ENCODE results near the gene TENT4A.

TENT4A gene

DNA sequence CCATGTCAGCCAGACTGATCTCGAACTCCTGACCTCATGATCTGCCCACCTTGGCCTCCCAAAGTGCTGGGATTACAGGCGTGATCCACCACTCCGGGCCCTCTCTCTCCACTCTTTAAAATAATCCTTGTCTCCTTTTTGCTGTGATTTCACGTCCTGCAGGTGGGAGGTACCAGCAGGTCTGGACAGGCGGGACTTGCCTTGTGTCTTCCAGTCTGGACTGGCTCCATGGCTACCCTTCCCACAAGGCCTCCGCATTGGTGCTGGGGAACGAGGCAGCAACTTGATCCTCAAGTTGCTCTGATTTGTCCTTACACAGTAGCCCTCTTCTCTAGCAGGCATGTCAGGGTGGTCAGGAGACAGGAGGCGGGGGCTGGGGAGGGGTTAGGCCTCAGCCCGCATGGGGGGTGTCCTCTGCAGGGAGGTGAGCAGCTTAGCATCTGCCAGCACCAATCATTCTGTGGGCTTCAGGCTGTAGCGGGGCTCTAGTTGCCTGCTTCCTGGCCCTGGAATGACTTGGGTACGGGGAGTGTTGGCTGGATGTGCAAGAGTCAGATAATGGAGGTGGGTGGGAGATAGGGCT is 54.3 kb downstream of the TENT4A start:
- H2BK120ac ChIP-seq (ENCODE audit: low read depth, low read length), result no peak overlapping the region
- H3K4me3 ChIP-seq (ENCODE audit: insufficient read depth in 1 of 2, low read depth in 1 of 2, low read length in 2 of 2), result no peak overlapping the region
- H3K9ac ChIP-seq (ENCODE audit: low read length), result no peak overlapping the region
- no peak overlapping the region for H2BK5ac ChIP-seq (ENCODE audit: low read depth, low read length, poor library complexity, severe bottlenecking)
- H3K36me3 ChIP-seq (ENCODE audit: control insufficient read depth in 1 of 2, insufficient read depth in 2 of 2, low read depth in 1 of 2, low read length in 2 of 2), result peaks cover 3 to 4% of the 10 kb centered on the region in 2 experiments
- H3K27ac ChIP-seq (ENCODE audit: low read length, poor library complexity, severe bottlenecking), result no peak overlapping the region
- no peak overlapping the region for H3K18ac ChIP-seq (ENCODE audit: low read depth in 1 of 2, low read length in 2 of 2)
- H3K27me3 ChIP-seq (ENCODE audit: control insufficient read depth in 1 of 2, insufficient read depth in 1 of 2, low read length in 2 of 2), result no peaks in the 10 kb centered on the region
- H2BK15ac ChIP-seq (ENCODE audit: low read depth, poor library complexity, severe bottlenecking), result no peak overlapping the region
- DNase-seq, result no peak
- H3K4me1 ChIP-seq (ENCODE audit: control insufficient read depth, insufficient read depth, low read depth, low read length), result peaks cover 14% of the 10 kb centered on the region
- peak overlapping the region; percentile 1 for H2AK5ac ChIP-seq (ENCODE audit: low read length, severe bottlenecking)
- H4K8ac ChIP-seq (ENCODE audit: low read length), result no peak overlapping the region
- no peak overlapping the region for H2AFZ ChIP-seq (ENCODE audit: low read depth, low read length)
- no peaks in the 10 kb centered on the region for H3K9me3 ChIP-seq (ENCODE audit: control insufficient read depth, low read length)
- no peak overlapping the region for H4K91ac ChIP-seq (ENCODE audit: low read length)
- no peak overlapping the region for H3K23ac ChIP-seq (ENCODE audit: low read length in 2 of 2)
- WGBS, result 98% methylated on average over 11 of the region's 11 CpGs
- H3K79me1 ChIP-seq (replicated peaks; ENCODE audit: low read length, poor library complexity, severe bottlenecking), result no peaks in the 10 kb centered on the region
- no peak overlapping the region for H2BK12ac ChIP-seq (ENCODE audit: low read length in 2 of 2)
- no peak overlapping the region for H3K14ac ChIP-seq (ENCODE audit: low read length in 2 of 2)
- H3K4me2 ChIP-seq (ENCODE audit: low read length, poor library complexity, severe bottlenecking), result no peak overlapping the region
- no peak overlapping the region for H3K4ac ChIP-seq (ENCODE audit: low read depth in 1 of 2, low read length in 2 of 2)

DNA sequence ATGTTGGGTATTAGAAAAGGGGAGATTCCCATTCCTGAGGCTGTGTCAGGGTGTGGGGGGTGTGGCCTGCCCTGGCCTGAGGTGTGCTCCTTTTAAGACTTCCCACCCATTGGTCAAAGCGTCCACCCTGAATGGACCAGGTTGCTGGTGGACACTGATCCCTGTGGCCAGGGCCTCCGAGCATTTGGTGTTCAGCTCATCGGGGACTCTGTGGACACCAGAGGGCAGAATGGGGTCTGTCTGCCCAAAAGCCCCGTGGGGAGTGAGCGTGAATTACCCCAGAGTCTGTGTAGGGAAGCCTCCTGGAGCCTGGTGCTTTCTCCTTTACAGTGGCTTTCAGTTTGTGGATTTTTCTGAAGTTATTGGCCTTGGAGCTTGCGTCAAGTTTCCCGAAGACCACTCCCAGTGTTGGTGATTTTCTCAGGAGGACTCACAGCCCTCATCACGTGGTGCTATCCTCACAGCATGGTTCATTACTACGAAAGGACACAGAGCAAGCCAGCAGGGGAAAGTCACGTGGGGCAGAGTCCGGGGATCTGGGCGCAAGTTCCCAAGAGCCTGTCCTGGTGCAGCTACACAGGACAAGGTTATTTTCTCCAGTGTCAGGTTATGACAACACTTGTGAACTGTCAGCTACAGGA is 55.5 kb downstream of the TENT4A start:
- 87% methylated on average over 12 of the region's 12 CpGs for WGBS

GRCh38 chr5:6770826-6771607 is 57.8 kb downstream of the TENT4A start:
- WGBS, result 92% methylated on average over 10 of the region's 11 CpGs
- Histone ChIP-seq H4K91ac (ENCODE audit: low read length) (no peak overlapping the region), H3K36me3 (ENCODE audit: control insufficient read depth in 1 of 2, insufficient read depth in 2 of 2, low read depth in 1 of 2, low read length in 2 of 2) (peaks cover 0 to 7% of the 10 kb centered on the region in 2 experiments), H3K18ac (ENCODE audit: low read depth in 1 of 2, low read length in 2 of 2) (no peak overlapping the region), H4K8ac (ENCODE audit: low read length) (no peak overlapping the region), H3K4me3 (ENCODE audit: insufficient read depth in 1 of 2, low read depth in 1 of 2, low read length in 2 of 2) (no peak overlapping the region), H3K27me3 (ENCODE audit: control insufficient read depth in 1 of 2, insufficient read depth in 1 of 2, low read length in 2 of 2) (peaks cover 0 to 6% of the 10 kb centered on the region in 2 experiments), H3K9ac (ENCODE audit: low read length) (no peak overlapping the region), H3K4ac (ENCODE audit: low read depth in 1 of 2, low read length in 2 of 2) (no peak overlapping the region), H2BK15ac (ENCODE audit: low read depth, poor library complexity, severe bottlenecking) (no peak overlapping the region), H3K4me1 (ENCODE audit: control insufficient read depth, insufficient read depth, low read depth, low read length) (peaks cover 11% of the 10 kb centered on the region), H2BK12ac (ENCODE audit: low read length in 2 of 2) (no peak overlapping the region), H2BK5ac (ENCODE audit: low read depth, low read length, poor library complexity, severe bottlenecking) (no peak overlapping the region), H3K23ac (ENCODE audit: low read length in 2 of 2) (no peak overlapping the region), H2AK5ac (ENCODE audit: low read length, severe bottlenecking) (no peak overlapping the region), H3K4me2 (ENCODE audit: low read length, poor library complexity, severe bottlenecking) (no peak overlapping the region), H3K9me3 (ENCODE audit: control insufficient read depth, low read length) (no peaks in the 10 kb centered on the region), H3K79me1 (replicated peaks; ENCODE audit: low read length, poor library complexity, severe bottlenecking) (no peaks in the 10 kb centered on the region), H2AFZ (ENCODE audit: low read depth, low read length) (no peak overlapping the region), H3K14ac (ENCODE audit: low read length in 2 of 2) (no peak overlapping the region), H2BK120ac (ENCODE audit: low read depth, low read length) (no peak overlapping the region), H3K27ac (ENCODE audit: low read length, poor library complexity, severe bottlenecking) (no peak overlapping the region)
- no peak for DNase-seq

More for the DNA sequence above, 55.5 kb downstream of the TENT4A start:
- no peak overlapping the region for H3K27ac ChIP-seq (ENCODE audit: low read length, poor library complexity, severe bottlenecking)
- no peak overlapping the region for H2BK12ac ChIP-seq (ENCODE audit: low read length in 2 of 2)
- H3K27me3 ChIP-seq (ENCODE audit: control insufficient read depth in 1 of 2, insufficient read depth in 1 of 2, low read length in 2 of 2), result peaks cover 0 to 6% of the 10 kb centered on the region in 2 experiments
- H3K9me3 ChIP-seq (ENCODE audit: control insufficient read depth, low read length), result no peaks in the 10 kb centered on the region
- peaks cover 3 to 7% of the 10 kb centered on the region in 2 experiments for H3K36me3 ChIP-seq (ENCODE audit: control insufficient read depth in 1 of 2, insufficient read depth in 2 of 2, low read depth in 1 of 2, low read length in 2 of 2)
- no peak overlapping the region for H2BK5ac ChIP-seq (ENCODE audit: low read depth, low read length, poor library complexity, severe bottlenecking)
- H4K91ac ChIP-seq (ENCODE audit: low read length), result no peak overlapping the region
- no peak for DNase-seq
- H3K79me1 ChIP-seq (replicated peaks; ENCODE audit: low read length, poor library complexity, severe bottlenecking), result no peaks in the 10 kb centered on the region
- no peak overlapping the region for H2AK5ac ChIP-seq (ENCODE audit: low read length, severe bottlenecking)
- H3K4me1 ChIP-seq (ENCODE audit: control insufficient read depth, insufficient read depth, low read depth, low read length), result peaks cover 14% of the 10 kb centered on the region
- H3K4me3 ChIP-seq (ENCODE audit: insufficient read depth in 1 of 2, low read depth in 1 of 2, low read length in 2 of 2), result no peak overlapping the region
- H2AFZ ChIP-seq (ENCODE audit: low read depth, low read length), result no peak overlapping the region
- H3K14ac ChIP-seq (ENCODE audit: low read length in 2 of 2), result no peak overlapping the region
- H3K18ac ChIP-seq (ENCODE audit: low read depth in 1 of 2, low read length in 2 of 2), result no peak overlapping the region
- H3K9ac ChIP-seq (ENCODE audit: low read length), result no peak overlapping the region
- no peak overlapping the region for H3K4me2 ChIP-seq (ENCODE audit: low read length, poor library complexity, severe bottlenecking)
- no peak overlapping the region for H2BK120ac ChIP-seq (ENCODE audit: low read depth, low read length)
- no peak overlapping the region for H3K4ac ChIP-seq (ENCODE audit: low read depth in 1 of 2, low read length in 2 of 2)
- H3K23ac ChIP-seq (ENCODE audit: low read length in 2 of 2), result no peak overlapping the region
- H4K8ac ChIP-seq (ENCODE audit: low read length), result no peak overlapping the region
- H2BK15ac ChIP-seq (ENCODE audit: low read depth, poor library complexity, severe bottlenecking), result no peak overlapping the region

- no peak overlapping the region for H2AFZ ChIP-seq (ENCODE audit: low read depth, low read length)
- no peak overlapping the region for H3K4me2 ChIP-seq (ENCODE audit: low read length, poor library complexity, severe bottlenecking)
- no peak overlapping the region for H3K9ac ChIP-seq (ENCODE audit: low read length)
- no peak overlapping the region for H3K27ac ChIP-seq (ENCODE audit: low read length, poor library complexity, severe bottlenecking)
- H2AK5ac ChIP-seq (ENCODE audit: low read length, severe bottlenecking), result no peak overlapping the region
- H3K36me3 ChIP-seq (ENCODE audit: control insufficient read depth in 1 of 2, insufficient read depth in 2 of 2, low read depth in 1 of 2, low read length in 2 of 2), result peaks cover 0 to 7% of the 10 kb centered on the region in 2 experiments
- H3K4me1 ChIP-seq (ENCODE audit: control insufficient read depth, insufficient read depth, low read depth, low read length), result peaks cover 1% of the 10 kb centered on the region
- no peak overlapping the region for H4K91ac ChIP-seq (ENCODE audit: low read length)
- H3K4ac ChIP-seq (ENCODE audit: low read depth in 1 of 2, low read length in 2 of 2), result no peak overlapping the region
- H3K79me1 ChIP-seq (replicated peaks; ENCODE audit: low read length, poor library complexity, severe bottlenecking), result no peaks in the 10 kb centered on the region
- no peak overlapping the region for H4K8ac ChIP-seq (ENCODE audit: low read length)
- H2BK5ac ChIP-seq (ENCODE audit: low read depth, low read length, poor library complexity, severe bottlenecking), result no peak overlapping the region
- 93% methylated on average over 11 of the region's 11 CpGs for WGBS
- H3K27me3 ChIP-seq (ENCODE audit: control insufficient read depth in 1 of 2, insufficient read depth in 1 of 2, low read length in 2 of 2), result peaks cover 0 to 6% of the 10 kb centered on the region in 2 experiments
- no peak overlapping the region for H2BK12ac ChIP-seq (ENCODE audit: low read length in 2 of 2)
- H3K9me3 ChIP-seq (ENCODE audit: control insufficient read depth, low read length), result no peaks in the 10 kb centered on the region
- no peak overlapping the region for H3K23ac ChIP-seq (ENCODE audit: low read length in 2 of 2)
- no peak overlapping the region for H2BK120ac ChIP-seq (ENCODE audit: low read depth, low read length)
- no peak for DNase-seq
- no peak overlapping the region for H3K18ac ChIP-seq (ENCODE audit: low read depth in 1 of 2, low read length in 2 of 2)
- no peak overlapping the region for H3K14ac ChIP-seq (ENCODE audit: low read length in 2 of 2)
- H2BK15ac ChIP-seq (ENCODE audit: low read depth, poor library complexity, severe bottlenecking), result no peak overlapping the region
- no peak overlapping the region for H3K4me3 ChIP-seq (ENCODE audit: insufficient read depth in 1 of 2, low read depth in 1 of 2, low read length in 2 of 2)
These were observed 59.7 kb downstream of the TENT4A start for GRCh38 chr5:6772886-6773285.
